ENCODE results near the gene ELAVL3.
A peak's percentile ranks its signal among the peaks of the same experiment; 100 is the strongest.

The ELAVL3 gene

GRCh38 chr19:11507370-11508078 is 26.7 kb upstream of the ELAVL3 start:
- ChIA-PET CTCF (interaction anchor here (1.2 to 1.4 kb wide), 3 partner anchors 9 to 25 kb away, joined by 3 to 5 read pairs (median 4); no protein-coding TSS in a partner anchor), POLR2A (no interaction called here)
- TF ChIP-seq CTCF (IDR thresholded peaks at IDR 0.05; ENCODE audit: control extremely low read depth, extremely low read depth, low read depth, missing control alignments): no peak
- DNase-seq (ENCODE audit: extremely low spot score): peak; percentile 8

- TF ChIP-seq CTCF (IDR thresholded peaks at IDR 0.05; ENCODE audit: control extremely low read depth, extremely low read depth, low read depth, missing control alignments): no peak
- CTCF ChIA-PET: interaction anchor here (1.2 to 1.4 kb wide), 2 partner anchors 9 to 24 kb away, joined by 4 to 5 read pairs; no protein-coding TSS in a partner anchor
- no peak for DNase-seq (ENCODE audit: extremely low spot score)
- POLR2A ChIA-PET: interaction anchor here (0.6 kb wide), 1 partner anchor 23 kb away, joined by 5 read pairs; no protein-coding TSS in a partner anchor
Observed at GRCh38 chr19:11506967-11507366, 26.1 kb upstream of the ELAVL3 start.

GRCh38 chr19:11506101-11506555 is 25.3 kb upstream of the ELAVL3 start:
- DNase-seq (ENCODE audit: extremely low spot score): no peak
- CTCF ChIA-PET: interaction anchor here (1.2 to 1.4 kb wide), 2 partner anchors 10 to 24 kb away, joined by 4 to 5 read pairs; no protein-coding TSS in a partner anchor

GRCh38 chr19:11505504-11506100 is 24.8 kb upstream of the ELAVL3 start, which contains the start of gene ZNF653:
Gene ZNF653 (minus strand): TSS chr19:11505839. CDS start chr19:11505786, 53 bp downstream.
- DNase-seq (ENCODE audit: extremely low spot score): peak; percentile 97
- POLR2A ChIA-PET: no interaction called here

More at GRCh38 chr19:11506101-11506555, 25.3 kb upstream of the ELAVL3 start:
- POLR2A ChIA-PET: interaction anchor here (0.6 kb wide), 1 partner anchor 24 kb away, joined by 5 read pairs; no protein-coding TSS in a partner anchor
- no peak for TF ChIP-seq CTCF (IDR thresholded peaks at IDR 0.05; ENCODE audit: control extremely low read depth, extremely low read depth, low read depth, missing control alignments)

GRCh38 chr19:11505032-11505503 is 24.2 kb upstream of the ELAVL3 start:
- DNase-seq (ENCODE audit: extremely low spot score): peak; percentile 99
- CTCF ChIA-PET: no interaction called here
- TF ChIP-seq CTCF (IDR thresholded peaks at IDR 0.05; ENCODE audit: control extremely low read depth, extremely low read depth, low read depth, missing control alignments): no peak
- POLR2A ChIA-PET: interaction anchor here (0.6 kb wide), 1 partner anchor 458 kb away, joined by 4 read pairs; no protein-coding TSS in a partner anchor

More at GRCh38 chr19:11505504-11506100, 24.8 kb upstream of the ELAVL3 start, which contains the start of gene ZNF653:
- CTCF ChIA-PET: interaction anchor here (1.4 kb wide), 1 partner anchor 23 kb away, joined by 5 read pairs; no protein-coding TSS in a partner anchor
- TF ChIP-seq CTCF (IDR thresholded peaks at IDR 0.05; ENCODE audit: control extremely low read depth, extremely low read depth, low read depth, missing control alignments): no peak

- no peak for DNase-seq (ENCODE audit: extremely low spot score)
- CTCF ChIA-PET: no interaction called here
- POLR2A ChIA-PET: interaction anchor here (0.6 kb wide), 1 partner anchor 458 kb away, joined by 4 read pairs; no protein-coding TSS in a partner anchor
- TF ChIP-seq CTCF (IDR thresholded peaks at IDR 0.05; ENCODE audit: control extremely low read depth, extremely low read depth, low read depth, missing control alignments): no peak
Observed at GRCh38 chr19:11504502-11505031, 23.7 kb upstream of the ELAVL3 start.

Measured in GM10248 (cell line).